ENCODE measurements around the gene CPEB1.

The CPEB1 gene

GRCh38 chr15:82688691-82689090, 41.5 kb upstream of the CPEB1 start:
- no peak for TF ChIP-seq CTCF (IDR thresholded peaks at IDR 0.05; ENCODE audit: insufficient read depth, low read length, poor library complexity, severe bottlenecking)
- no peak for TF ChIP-seq EZH2phosphoT487 (conservative IDR thresholded peaks at IDR 0.05; ENCODE audit: low read length)

DNA sequence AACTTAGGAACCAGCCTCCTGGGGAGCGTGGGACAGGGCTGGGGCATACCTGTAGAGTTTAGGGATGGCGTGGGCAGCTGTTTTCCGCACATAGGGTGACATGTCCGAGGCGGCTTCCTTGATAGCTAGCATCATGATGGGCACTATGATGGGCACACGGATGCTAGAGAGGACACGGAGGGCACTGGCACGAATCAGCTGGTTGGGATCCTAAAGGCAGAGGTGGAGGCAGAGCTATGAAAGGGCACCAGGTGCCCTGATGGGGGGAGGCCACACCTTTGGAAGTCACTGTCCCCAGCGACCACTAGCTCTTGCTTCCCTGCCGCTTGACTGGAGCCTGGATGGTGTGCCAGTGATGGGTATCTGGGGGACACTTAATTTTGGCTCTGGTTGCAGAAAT, 34.2 kb upstream of the CPEB1 start:
- Histone ChIP-seq H3K27me3 (ENCODE audit: low read length) (no peaks in the 10 kb centered on the region), H3K9me2 (replicated peaks; ENCODE audit: insufficient read depth, low read length) (no peaks in the 10 kb centered on the region), H2AFZ (ENCODE audit: low read depth, low read length, severe bottlenecking) (no peak overlapping the region), H3K9ac (ENCODE audit: low read length) (no peak overlapping the region), H3K36me3 (ENCODE audit: low read length) (no peaks in the 10 kb centered on the region), H3K4me3 (ENCODE audit: insufficient read depth, low read length, poor library complexity, severe bottlenecking) (no peak overlapping the region), H3K27ac (ENCODE audit: low read depth, low read length) (no peak overlapping the region), H3K79me2 (ENCODE audit: insufficient read depth, low read length) (no peaks in the 10 kb centered on the region), H3K4me2 (ENCODE audit: low read depth, low read length, poor library complexity, severe bottlenecking) (no peak overlapping the region), H4K20me1 (ENCODE audit: low read depth, low read length) (no peaks in the 10 kb centered on the region), H3K9me3 (ENCODE audit: insufficient read depth, low read length) (no peaks in the 10 kb centered on the region), H3F3A (ENCODE audit: insufficient read depth) (no peaks in the 10 kb centered on the region)
- TF ChIP-seq EZH2phosphoT487 (conservative IDR thresholded peaks at IDR 0.05; ENCODE audit: low read length) (no peak), CTCF (IDR thresholded peaks at IDR 0.05; ENCODE audit: insufficient read depth, low read length, poor library complexity, severe bottlenecking) (no peak)

More at GRCh38 chr15:82688691-82689090, 41.5 kb upstream of the CPEB1 start:
- no peaks in the 10 kb centered on the region for H3K9me2 ChIP-seq (replicated peaks; ENCODE audit: insufficient read depth, low read length)
- no peak overlapping the region for H3K4me2 ChIP-seq (ENCODE audit: low read depth, low read length, poor library complexity, severe bottlenecking)
- no peaks in the 10 kb centered on the region for H3F3A ChIP-seq (ENCODE audit: insufficient read depth)
- H3K27me3 ChIP-seq (ENCODE audit: low read length): no peaks in the 10 kb centered on the region
- no peak overlapping the region for H3K9ac ChIP-seq (ENCODE audit: low read length)
- no peaks in the 10 kb centered on the region for H3K79me2 ChIP-seq (ENCODE audit: insufficient read depth, low read length)
- no peak overlapping the region for H3K27ac ChIP-seq (ENCODE audit: low read depth, low read length)
- H4K20me1 ChIP-seq (ENCODE audit: low read depth, low read length): no peaks in the 10 kb centered on the region
- H3K9me3 ChIP-seq (ENCODE audit: insufficient read depth, low read length): no peaks in the 10 kb centered on the region
- no peak overlapping the region for H3K4me3 ChIP-seq (ENCODE audit: insufficient read depth, low read length, poor library complexity, severe bottlenecking)
- no peak overlapping the region for H2AFZ ChIP-seq (ENCODE audit: low read depth, low read length, severe bottlenecking)
- H3K36me3 ChIP-seq (ENCODE audit: low read length): no peaks in the 10 kb centered on the region

DNA sequence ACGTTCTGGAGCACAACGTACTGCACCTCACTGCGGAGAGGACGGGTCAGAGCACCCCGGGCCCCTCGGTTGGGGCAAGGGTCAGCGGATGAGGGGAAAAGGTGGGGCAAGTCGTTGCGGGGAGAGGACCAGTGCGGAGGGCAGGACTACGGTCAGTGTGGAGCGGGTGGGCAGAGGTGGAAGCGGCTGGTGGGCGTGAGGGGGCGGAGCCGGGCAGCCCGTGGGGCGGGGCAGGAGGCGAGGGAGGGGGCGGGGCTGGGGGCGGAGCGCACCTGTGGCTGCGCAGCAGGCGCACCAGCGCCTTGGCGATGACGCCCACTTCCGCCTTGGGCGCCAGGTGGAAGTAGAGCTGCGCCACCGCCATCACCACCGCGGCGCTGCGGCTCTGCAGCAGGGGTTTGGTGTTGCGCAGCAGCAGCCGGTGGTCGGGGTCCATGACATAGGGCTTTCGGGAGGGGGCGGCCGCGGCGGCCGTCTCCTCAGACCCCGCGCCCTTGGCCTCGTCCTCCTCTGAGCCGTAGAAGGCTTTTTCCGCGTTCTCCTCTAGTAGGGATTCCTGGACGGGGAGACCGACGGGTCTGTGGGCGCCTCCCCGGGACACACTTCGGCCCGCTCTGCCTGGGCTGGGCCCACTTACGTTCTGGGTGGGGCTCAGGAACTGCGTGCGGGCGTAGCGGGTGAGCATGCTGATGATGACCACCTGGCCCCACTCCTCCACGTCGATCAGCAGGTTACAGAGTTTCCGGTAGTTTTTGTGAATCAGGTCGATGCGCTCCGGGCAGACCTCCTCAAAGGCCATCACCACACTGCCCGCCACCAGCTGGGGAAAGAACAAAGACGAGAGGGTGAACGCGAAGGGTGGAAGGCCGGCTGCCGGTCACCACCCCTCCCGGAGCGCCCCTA, 33.3 kb upstream of the CPEB1 start:
- no peak overlapping the region for H2AFZ ChIP-seq (ENCODE audit: low read depth, low read length, severe bottlenecking)
- no peaks in the 10 kb centered on the region for H4K20me1 ChIP-seq (ENCODE audit: low read depth, low read length)
- H3K4me2 ChIP-seq (ENCODE audit: low read depth, low read length, poor library complexity, severe bottlenecking): no peak overlapping the region
- no peak overlapping the region for H3K4me3 ChIP-seq (ENCODE audit: insufficient read depth, low read length, poor library complexity, severe bottlenecking)
- H3K9me2 ChIP-seq (replicated peaks; ENCODE audit: insufficient read depth, low read length): no peaks in the 10 kb centered on the region
- H3K9me3 ChIP-seq (ENCODE audit: insufficient read depth, low read length): no peaks in the 10 kb centered on the region
- no peaks in the 10 kb centered on the region for H3K27me3 ChIP-seq (ENCODE audit: low read length)
- no peaks in the 10 kb centered on the region for H3K36me3 ChIP-seq (ENCODE audit: low read length)
- H3K9ac ChIP-seq (ENCODE audit: low read length): no peak overlapping the region
- H3K27ac ChIP-seq (ENCODE audit: low read depth, low read length): no peak overlapping the region
- H3K79me2 ChIP-seq (ENCODE audit: insufficient read depth, low read length): no peaks in the 10 kb centered on the region
- H3F3A ChIP-seq (ENCODE audit: insufficient read depth): no peaks in the 10 kb centered on the region
- TF ChIP-seq EZH2phosphoT487 (conservative IDR thresholded peaks at IDR 0.05; ENCODE audit: low read length) (no peak), CTCF (IDR thresholded peaks at IDR 0.05; ENCODE audit: insufficient read depth, low read length, poor library complexity, severe bottlenecking) (no peak)

All from SU-DHL-6 (cell line).